SK-N-MC (cell line): Measurements from ENCODE around the gene HADHB.

ENCODE experiments used
- EZH2 ChIP-seq: fragments of 200-600 bp; sonication (generic); IDR thresholded peaks from one replicate; pipeline ENCODE4 v1.6.1; 2017; ENCODE audit warnings: antibody characterized with exemption
- FOXP2 ChIP-seq: optimal IDR thresholded peaks from 2 replicates; pipeline ENCODE3; 2011; ENCODE audit warnings: mild to moderate bottlenecking, moderate library complexity; ENCODE audit not compliant: insufficient read depth; ENCODE audit errors: extremely low read length, control extremely low read depth
- POLR2AphosphoS5 ChIP-seq: IDR thresholded peaks from 2 replicates; pipeline ENCODE4 v1.6.1; 2012; ENCODE audit warnings: mild to moderate bottlenecking, low read depth, low read length, borderline replicate concordance

DNA sequence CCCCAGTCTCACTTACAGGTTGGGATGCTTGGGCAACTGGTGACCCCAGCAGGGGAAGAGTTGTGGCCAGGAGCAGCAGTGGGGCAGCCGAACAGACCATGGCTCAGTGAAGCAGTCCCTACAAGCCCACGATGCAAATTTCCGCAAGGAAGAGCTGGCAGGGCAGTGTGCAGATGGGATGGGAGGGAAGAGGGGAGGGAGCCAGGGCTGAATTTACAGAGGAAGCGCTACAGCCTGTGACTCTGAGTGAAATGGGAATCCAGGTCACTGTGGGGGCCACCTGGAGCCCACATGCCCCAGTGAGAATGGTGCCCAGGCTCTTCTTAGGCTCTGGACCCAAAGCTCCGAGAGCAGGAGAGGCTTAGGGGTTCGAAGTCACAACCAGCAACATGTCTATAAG is 74.2 kb downstream of the HADHB start:
- TF ChIP-seq EZH2 (no peak), POLR2AphosphoS5 (no peak), FOXP2 (no peak)
